CD4-positive, alpha-beta T cell treated with Interleukin-10 for 1 hour (primary cell): ENCODE measurements around the gene MAP7D1.
"Not testable (repeated sequence)": the region's sequence is repeated elsewhere in the genome, so short reads cannot be mapped to it uniquely, and the experiment has no call there.

Experiments
- DNase-seq: peaks from one replicate; pipeline ENCODE4 v3.0.0-alpha.2; 2020

Gene MAP7D1

GRCh38 chr1:36172017-36172747 lies 16.2 kb downstream of the MAP7D1 start:
- DNase-seq, result no peak

GRCh38 chr1:36172983-36173382 lies 17.0 kb downstream of the MAP7D1 start:
- no peak for DNase-seq

- DNase-seq, result no peak
Observed at GRCh38 chr1:36174713-36175112, 18.8 kb downstream of the MAP7D1 start.

GRCh38 chr1:36175137-36176095 lies 19.5 kb downstream of the MAP7D1 start:
- no peak for DNase-seq

DNA sequence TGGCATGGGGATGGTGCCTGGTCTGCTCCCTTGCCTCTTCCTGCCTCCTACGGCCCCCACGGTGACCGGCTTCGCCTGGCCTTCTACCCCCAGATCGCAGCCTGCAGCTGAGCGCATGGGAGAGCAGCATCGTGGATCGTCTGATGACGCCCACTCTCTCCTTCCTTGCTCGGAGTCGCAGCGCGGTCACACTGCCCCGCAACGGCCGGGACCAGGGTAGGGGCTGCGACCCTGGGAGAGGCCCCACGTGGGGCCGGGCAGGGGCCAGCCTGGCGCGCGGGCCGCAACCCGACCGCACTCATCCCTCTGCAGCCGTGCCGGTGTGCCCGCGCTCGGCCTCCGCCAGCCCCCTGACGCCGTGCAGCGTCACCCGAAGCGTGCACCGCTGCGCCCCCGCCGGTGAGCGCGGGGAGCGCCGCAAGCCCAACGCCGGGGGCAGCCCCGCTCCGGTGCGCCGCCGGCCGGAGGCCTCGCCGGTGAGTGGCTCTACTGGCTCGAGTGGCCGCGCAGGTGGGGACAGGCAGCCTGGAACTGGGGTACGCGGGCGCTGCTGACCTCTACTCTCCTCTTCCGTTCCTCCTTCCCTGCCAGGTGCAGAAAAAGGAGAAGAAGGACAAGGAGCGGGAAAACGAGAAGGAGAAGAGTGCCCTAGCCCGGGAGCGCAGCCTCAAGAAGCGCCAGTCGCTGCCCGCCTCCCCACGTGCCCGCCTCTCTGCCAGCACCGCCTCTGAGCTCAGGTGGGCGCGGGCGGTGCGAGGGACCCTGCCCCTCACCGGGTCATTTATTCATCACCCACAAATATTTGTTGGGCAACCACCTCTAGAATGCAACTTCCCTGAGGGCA lies 20.4 kb downstream of the MAP7D1 start:
- no peak for DNase-seq

- DNase-seq, result no peak
Observed at GRCh38 chr1:36177589-36178431, 21.9 kb downstream of the MAP7D1 start.

- no peak for DNase-seq
Observed at GRCh38 chr1:36178471-36179219, 22.7 kb downstream of the MAP7D1 start.

DNA sequence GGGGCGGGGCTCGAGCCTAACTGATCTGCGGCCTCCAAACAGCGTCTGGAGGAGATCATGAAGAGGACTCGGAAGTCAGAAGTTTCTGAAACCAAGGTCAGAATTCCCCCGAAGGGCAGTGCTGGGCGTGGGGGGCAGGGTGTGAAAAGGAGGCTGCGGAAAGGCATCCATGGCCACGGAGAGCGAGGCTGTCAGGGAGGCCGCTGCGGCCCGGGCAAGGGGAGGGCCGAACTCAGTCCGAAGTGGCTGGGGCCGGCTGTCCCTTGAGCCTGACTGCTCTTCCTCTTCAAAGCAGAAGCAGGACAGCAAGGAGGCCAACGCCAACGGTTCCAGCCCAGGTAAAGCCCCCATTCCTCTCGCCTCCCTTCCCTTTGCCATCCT lies 23.2 kb downstream of the MAP7D1 start:
- DNase-seq, result no peak

DNA sequence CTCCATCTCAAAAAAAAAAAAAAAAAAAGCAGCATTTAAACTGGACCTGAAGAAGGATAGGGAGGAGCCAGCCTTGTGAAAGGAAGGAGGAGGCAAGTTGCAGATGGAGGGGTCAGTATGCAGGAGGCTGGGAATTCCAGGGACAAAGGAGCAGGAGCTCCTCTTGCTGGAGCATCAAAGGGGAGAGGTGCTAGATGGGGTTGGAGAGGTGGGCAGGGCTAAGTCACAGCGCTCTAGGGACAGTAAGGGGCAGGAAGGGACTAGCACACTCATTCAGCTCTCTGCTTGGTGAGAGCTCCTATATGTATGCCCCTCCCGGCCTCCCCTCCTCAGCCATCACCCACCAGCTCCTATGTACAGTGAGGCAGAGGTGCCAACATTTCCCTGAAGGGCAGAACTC lies 26.8 kb downstream of the MAP7D1 start:
- no peak for DNase-seq

GRCh38 chr1:36183309-36183856 lies 27.4 kb downstream of the MAP7D1 start:
- DNase-seq, result no peak

- DNase-seq, result peak; percentile 90
Observed at GRCh38 chr1:36187800-36188593, 32.0 kb downstream of the MAP7D1 start.

DNA sequence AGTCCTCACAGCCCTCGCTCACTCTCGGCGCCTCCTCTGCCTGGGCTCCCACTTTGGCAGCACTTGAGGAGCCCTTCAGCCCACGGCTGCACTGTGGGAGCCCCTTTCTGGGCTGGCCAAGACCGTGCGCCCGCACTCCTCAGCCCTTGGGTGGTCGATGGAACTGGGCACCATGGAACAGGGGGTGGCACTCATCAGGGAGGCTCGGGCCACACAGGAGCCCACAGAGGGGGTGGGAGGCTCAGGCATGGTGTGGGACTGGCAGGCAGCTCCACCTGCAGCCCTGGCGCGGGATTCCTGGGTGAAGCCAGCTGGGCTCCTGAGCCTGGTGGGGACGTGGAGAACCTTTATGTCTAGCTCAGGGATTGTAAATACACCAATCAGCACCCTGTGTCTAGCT lies 40.8 kb downstream of the MAP7D1 start:
- DNase-seq, result not testable (repeated sequence)

- DNase-seq, result no peak
Observed at GRCh38 chr1:36198641-36199040, 42.7 kb downstream of the MAP7D1 start.

- no peak for DNase-seq
Observed at GRCh38 chr1:36199934-36200741, 44.2 kb downstream of the MAP7D1 start.

GRCh38 chr1:36203027-36203553 lies 47.1 kb downstream of the MAP7D1 start:
- no peak for DNase-seq

DNA sequence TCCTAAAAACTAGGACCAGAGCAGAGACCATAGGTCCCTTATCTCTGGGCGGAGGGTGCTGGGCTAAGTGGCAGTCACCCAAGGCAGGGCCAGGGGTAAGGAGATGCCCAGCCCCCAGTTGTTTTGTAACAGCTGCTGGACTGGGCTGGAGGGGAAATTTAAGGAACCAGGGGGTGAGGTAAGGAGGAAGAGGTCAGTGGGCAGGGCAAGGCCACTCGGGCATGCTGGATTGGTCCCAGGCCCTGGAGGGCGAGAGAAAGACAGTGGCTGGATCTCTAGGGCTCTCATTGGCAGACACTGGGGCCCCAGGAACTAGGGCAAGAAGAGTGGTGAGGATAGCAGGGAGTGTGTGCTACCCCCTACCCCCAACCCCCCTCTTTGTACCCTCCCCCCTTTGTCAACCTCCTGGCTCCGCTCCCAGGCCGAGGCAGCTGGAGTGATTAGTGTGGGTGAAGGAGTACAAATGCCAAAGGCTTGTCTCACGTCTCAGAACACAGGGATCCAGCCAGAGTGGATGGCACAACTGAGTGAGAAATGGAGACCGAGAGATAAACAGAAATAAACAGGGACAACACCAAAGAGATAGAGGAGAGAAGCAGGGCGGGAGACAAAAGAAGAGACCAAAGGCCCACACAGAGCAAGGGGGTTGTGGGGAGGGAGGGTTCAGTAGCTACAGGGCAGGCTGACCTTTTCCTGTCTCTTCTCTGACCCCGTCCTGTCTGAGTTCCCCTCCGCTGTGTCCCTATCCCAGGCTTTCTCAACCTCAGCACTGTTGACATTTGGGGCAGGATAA lies 47.8 kb downstream of the MAP7D1 start:
- DNase-seq, result no peak

GRCh38 chr1:36204347-36204909 lies 48.5 kb downstream of the MAP7D1 start:
- no peak for DNase-seq

DNA sequence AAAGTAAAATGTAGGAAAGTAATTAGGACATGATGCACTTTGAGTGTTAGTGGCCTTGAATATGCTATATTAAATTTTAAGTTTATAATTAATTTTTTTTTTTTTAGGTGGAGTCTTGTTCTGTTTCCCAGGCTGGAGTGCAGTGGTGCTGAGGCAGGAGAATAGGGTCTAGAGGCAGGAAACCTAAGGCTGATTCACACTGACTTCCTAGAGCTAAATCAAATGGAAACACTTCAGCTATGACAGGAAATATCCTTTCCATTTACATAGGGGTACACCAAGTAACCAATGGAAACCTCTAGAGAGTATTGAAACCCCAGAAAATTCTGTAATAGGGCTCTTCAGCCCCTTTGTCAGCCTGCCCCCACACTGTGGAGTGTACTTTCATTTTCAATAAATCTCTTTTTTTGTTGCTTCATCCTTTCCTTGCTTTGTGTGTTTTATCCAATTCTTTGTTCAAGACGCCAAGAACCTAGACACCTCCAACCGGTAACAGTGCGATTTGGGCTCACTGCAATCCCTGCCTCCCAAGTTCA lies 50.4 kb downstream of the MAP7D1 start:
- no peak for DNase-seq
